NCI-H187 treated with DMSO at 0.1 percent for 48 hours (cell line): ENCODE measurements around the gene SPAG16.
A peak's percentile ranks its signal among the peaks of the same experiment; 100 is the strongest.

Experiments used
- DNase-seq: peaks from one replicate; lab custom pipeline; 2025; lab: John Stamatoyannopoulos, UW

Gene SPAG16

GRCh38 chr2:213284105-213285090 lies at the start of gene SPAG16:
TSS of gene SPAG16 (plus strand) at chr2:213284464.
- DNase-seq: peak; percentile 45

GRCh38 chr2:213234641-213235040 lies 49.6 kb upstream of the SPAG16 start:
- DNase-seq: no peak

- DNase-seq: no peak
These were observed 48.5 kb upstream of the SPAG16 start for GRCh38 chr2:213235741-213236140.

GRCh38 chr2:213237251-213237650 lies 47.0 kb upstream of the SPAG16 start:
- DNase-seq: no peak

GRCh38 chr2:213237787-213238186 lies 46.5 kb upstream of the SPAG16 start:
- no peak for DNase-seq

- no peak for DNase-seq
These were observed 45.3 kb upstream of the SPAG16 start for GRCh38 chr2:213238753-213239495.

GRCh38 chr2:213241817-213242216 lies 42.4 kb upstream of the SPAG16 start:
- DNase-seq: no peak

- no peak for DNase-seq
These were observed 41.6 kb upstream of the SPAG16 start for GRCh38 chr2:213242653-213243052.

GRCh38 chr2:213243189-213244044 lies 40.8 kb upstream of the SPAG16 start:
- no peak for DNase-seq

GRCh38 chr2:213246497-213247281 lies 37.6 kb upstream of the SPAG16 start:
- DNase-seq: no peak

- no peak for DNase-seq
These were observed 36.7 kb upstream of the SPAG16 start for GRCh38 chr2:213247566-213247965.

GRCh38 chr2:213248637-213249036 lies 35.6 kb upstream of the SPAG16 start:
- DNase-seq: no peak

- no peak for DNase-seq
These were observed 34.8 kb upstream of the SPAG16 start for GRCh38 chr2:213249502-213249901.

- no peak for DNase-seq
These were observed 32.6 kb upstream of the SPAG16 start for GRCh38 chr2:213251618-213252017.

GRCh38 chr2:213252206-213252605 lies 32.1 kb upstream of the SPAG16 start:
- no peak for DNase-seq

GRCh38 chr2:213253162-213253561 lies 31.1 kb upstream of the SPAG16 start:
- no peak for DNase-seq

GRCh38 chr2:213259266-213259665 lies 25.0 kb upstream of the SPAG16 start:
- no peak for DNase-seq

GRCh38 chr2:213261237-213261636 lies 23.0 kb upstream of the SPAG16 start:
- DNase-seq: no peak

GRCh38 chr2:213261715-213262114 lies 22.5 kb upstream of the SPAG16 start:
- DNase-seq: no peak

- DNase-seq: no peak
These were observed 18.6 kb upstream of the SPAG16 start for GRCh38 chr2:213265679-213266078.

- no peak for DNase-seq
These were observed 17.8 kb upstream of the SPAG16 start for GRCh38 chr2:213266421-213266820.
